Stimulated activated CD8-positive, alpha-beta memory T cell treated with anti-CD3 and anti-CD28 coated beads, Interleukin-12 subunit alpha, Interleukin-12 subunit beta, amount 100 ng/mL, for 24 hours (primary cell): ENCODE results near the gene DNAL4.

Experiments used
- DNase-seq: peaks from one replicate; pipeline ENCODE4 v3.0.0-alpha.2; 2020; ENCODE audit errors: extremely low read depth

Gene DNAL4

DNA sequence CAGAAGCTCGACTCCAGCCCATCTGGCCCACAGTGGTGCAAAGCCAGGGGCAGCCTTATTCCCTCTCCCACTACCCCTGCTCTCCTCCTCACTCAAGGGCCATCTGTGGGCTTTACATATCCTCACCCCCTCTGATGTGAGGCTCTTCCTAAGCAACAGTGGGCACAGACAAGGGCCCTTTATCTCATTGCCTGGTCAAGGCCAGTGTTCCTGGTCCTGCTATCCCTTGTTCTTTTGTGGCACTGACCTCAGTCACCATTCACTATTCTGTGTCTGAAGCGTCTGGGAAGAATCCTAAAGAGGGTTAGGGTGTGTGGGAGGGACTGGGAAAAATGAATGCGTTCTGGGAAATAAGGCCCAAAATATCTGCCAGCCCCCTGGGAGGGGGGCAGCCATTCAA, 7.3 kb downstream of the DNAL4 start:
- no peak for DNase-seq

DNA sequence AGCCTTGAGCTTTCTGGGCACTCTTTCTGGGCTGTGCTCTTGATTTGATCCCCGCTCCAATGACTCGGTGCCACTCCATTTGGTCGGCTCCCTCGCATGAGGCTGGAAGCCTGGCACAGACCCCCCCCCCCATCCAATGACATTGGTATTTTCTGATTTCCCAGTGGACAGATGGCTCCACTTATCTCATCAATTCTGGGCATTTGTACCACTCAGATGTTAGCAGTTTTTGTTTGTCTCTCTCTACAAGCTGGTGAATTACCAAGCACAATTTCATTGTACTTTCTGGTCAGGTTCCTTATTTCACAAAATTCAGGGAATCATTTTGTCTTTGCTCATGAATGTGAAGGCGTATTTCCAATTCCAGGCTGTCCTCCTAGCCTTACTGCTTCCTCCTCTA, 9.1 kb downstream of the DNAL4 start:
- DNase-seq: no peak

GRCh38 chr22:38784035-38784434, 9.9 kb downstream of the DNAL4 start:
- no peak for DNase-seq

DNA sequence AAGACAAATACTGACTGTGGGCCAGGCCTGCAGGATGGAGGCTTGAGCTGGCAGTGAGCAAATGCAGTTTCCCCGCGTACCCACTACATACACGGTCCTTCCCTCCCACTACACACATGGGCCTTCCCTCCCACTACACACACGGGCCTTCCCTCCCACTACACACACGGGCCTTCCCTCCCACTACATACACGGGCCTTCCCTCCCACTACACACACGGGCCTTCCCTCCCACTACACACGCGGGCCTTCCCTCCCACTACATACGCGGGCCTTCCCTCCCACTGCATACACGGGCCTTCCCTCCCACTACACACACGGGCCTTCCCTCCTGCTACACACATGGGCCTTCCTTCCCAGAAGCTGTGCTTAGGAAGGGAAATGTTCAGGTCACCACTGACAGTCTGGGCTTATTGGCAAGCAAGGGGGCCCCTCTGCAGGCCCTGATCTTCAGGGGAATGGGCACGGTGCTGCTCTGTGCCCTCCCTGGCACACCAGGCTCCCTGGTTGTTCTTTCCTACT, 10.8 kb downstream of the DNAL4 start:
- DNase-seq: no peak

GRCh38 chr22:38782402-38783094, 11.4 kb downstream of the DNAL4 start:
- no peak for DNase-seq

DNA sequence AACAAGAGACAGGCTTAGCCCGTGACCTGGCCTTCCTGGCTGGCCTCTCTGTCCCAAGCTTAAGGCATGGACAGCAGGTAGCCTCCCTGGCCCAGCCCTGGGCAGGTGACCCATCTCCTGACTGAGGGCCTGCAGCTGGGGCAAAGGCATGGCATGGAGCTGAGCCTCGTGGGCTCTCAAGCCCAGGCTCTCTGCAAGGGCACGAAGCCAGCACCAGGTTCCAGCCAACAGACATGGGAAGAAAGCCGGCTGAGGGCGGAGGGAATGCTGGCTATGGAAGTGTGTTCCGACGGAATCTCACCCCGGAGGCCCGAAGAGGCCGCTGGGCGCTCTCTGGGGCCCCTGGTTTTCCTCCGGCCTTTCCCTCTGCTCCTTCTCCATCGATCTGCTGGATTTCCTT, 12.9 kb downstream of the DNAL4 start:
- DNase-seq: no peak

DNA sequence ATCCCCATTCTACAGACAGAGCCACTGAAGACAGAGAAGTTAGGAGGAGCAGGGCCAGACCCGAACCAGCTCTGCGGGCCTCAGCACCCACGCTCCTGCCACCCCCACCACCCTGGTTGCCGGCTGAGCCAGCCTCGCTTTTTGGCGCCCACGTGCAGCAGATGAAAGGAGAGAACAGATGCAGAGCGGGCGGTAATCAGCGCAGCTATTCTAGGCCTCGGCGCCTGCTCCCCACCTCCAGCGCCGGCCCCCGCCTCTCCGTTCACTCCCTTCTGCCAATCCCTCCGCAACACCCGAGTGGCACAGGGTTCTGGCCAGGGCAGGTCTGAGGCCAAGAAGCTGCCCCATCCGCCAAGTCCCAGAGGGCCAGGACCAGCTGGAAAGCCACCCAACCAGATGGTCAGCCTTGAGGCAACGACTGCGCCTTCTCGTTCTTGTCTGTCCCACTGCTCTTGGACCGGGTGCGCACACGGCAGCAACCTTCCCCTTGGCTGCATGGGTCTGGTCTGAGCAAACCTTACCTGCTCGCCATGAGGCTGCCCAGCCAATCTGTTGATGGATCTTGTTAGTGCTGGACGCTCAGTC, 16.8 kb downstream of the DNAL4 start:
- no peak for DNase-seq

- no peak for DNase-seq
Measured at GRCh38 chr22:38776086-38776485, 17.9 kb downstream of the DNAL4 start.

DNA sequence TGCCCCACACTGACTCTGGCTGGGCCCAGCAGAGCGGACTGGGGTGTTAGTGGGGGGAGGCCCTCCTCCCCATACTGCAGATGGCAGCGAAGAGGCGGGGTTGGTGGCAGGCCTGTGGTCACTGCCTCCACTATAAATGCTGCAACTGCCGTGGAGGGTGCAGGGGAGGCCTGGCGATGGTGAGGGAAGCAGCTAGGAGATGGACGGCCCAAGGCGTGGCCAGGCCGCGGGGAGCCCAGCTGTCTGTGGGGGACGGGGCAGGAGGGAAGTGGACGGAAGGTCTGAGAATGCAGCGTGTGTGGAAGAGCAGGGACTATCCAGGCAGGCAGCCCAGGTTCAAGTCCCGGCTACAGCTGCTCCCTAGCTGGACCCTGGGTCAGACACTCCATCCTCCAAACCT, 18.3 kb downstream of the DNAL4 start:
- no peak for DNase-seq

DNA sequence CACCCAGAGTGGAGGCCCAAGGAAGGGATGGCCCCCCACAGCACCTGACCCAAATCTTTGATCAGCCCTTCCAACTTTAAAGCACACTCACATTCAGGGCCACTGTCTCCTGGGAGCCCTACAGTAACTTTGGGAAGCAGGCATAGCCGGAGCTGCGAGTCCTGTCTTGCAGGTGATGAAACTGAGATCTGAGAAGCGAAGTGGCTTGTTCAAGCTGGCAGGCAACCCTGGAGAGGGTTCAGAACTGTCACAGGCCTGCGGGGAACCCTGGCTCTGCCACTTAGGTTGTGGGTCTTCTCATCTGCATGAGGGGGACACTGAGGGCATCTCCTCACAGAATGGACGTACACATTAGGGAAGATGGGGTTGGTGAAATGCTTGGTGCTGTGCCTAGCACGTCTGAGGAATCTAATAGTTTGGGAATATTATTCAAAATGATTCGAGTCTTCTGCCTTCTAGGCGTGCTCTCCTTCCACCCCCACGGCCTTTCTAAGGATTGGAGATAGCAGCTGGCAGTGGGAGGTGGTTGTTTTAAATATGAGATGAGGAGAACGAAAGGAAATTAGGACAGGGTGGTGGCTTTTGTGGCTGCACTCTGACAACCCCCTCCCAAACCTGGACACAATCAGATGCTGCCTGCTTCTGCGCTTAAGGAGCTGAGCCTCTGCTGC, 19.3 kb downstream of the DNAL4 start:
- no peak for DNase-seq

DNA sequence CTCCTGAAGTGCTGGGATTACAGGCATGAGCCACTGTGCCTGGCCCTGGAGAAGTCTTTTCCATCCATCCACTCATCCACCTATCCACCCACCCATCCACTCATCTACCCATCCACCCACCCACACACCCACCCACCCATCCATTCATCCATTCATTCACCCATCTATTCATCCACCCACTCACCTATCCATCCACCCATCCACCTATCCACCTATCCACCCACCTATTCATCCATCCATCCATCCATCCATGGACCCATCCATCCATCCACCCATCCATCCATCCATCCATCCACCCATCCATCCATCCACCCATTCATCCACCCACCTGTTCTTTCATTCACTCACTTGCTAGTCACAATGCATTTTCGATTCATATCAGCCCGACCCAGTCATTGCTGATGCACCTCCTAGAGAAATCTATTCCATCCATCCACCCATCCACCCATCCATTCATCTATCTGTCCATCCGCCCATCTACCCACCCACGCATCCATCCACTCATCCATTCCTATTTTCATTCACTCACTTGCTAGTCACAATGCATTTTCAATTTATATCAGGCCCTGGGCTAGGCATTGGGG, 20.5 kb downstream of the DNAL4 start:
- DNase-seq: no peak

DNA sequence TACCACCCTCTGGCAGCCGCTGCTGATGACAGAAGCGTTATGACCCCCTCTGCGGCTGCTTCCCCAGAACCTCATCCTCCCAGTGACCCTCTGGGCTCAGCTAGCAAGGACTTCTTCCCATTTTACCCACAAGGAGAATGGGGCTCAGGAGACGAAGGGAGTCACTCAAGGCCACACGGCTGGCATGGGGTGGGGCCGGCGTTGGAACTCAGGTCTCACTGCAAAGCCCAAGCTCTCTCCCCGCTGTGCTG, 21.4 kb downstream of the DNAL4 start:
- DNase-seq: no peak

GRCh38 chr22:38770257-38770949, 23.5 kb downstream of the DNAL4 start:
- DNase-seq: no peak

GRCh38 chr22:38768036-38768435, 25.9 kb downstream of the DNAL4 start:
- no peak for DNase-seq

GRCh38 chr22:38767313-38767712, 26.6 kb downstream of the DNAL4 start:
- no peak for DNase-seq

GRCh38 chr22:38766076-38766777, 27.7 kb downstream of the DNAL4 start:
- no peak for DNase-seq

DNA sequence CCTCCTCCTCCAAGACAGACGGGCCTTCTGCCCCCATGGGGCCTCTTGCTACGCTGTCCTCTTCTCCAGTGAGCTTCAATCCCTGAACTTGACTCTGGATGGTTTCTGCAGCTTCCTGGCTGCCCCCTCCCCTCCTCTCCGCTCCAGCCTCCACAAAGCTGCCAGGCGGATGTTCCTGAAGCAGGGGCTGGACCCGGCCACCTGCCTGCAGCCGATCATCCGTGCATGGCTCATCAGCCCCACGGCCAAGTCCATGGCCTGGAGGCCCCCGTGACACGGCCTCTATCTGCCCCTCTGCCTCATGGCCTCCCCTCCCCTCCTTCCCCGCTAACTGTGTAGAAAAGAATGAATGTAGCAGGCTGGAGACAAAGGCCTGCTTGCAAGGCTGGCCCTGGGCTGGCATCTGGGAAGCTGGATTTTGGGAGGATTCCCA, 31.4 kb downstream of the DNAL4 start:
- no peak for DNase-seq

- DNase-seq: no peak
Measured at GRCh38 chr22:38761202-38762162, 32.5 kb downstream of the DNAL4 start.

- DNase-seq: no peak
Measured at GRCh38 chr22:38760477-38761201, 33.3 kb downstream of the DNAL4 start.

GRCh38 chr22:38759005-38759404, 34.9 kb downstream of the DNAL4 start:
- no peak for DNase-seq
